ENCODE measurements around the gene KDM4B.

The KDM4B gene

GRCh38 chr19:5131506-5132205 lies 162.7 kb downstream of the KDM4B start:
- Histone ChIP-seq H3K27ac (ENCODE audit: low read length) (no peak overlapping the region), H3K4me1 (ENCODE audit: insufficient read depth, low read length) (no peaks in the 10 kb centered on the region)
- peak; percentile 37 for DNase-seq

GRCh38 chr19:5132206-5132560 lies 163.3 kb downstream of the KDM4B start:
- Histone ChIP-seq H3K36me3 (ENCODE audit: insufficient read depth, low read length) (peaks cover 63% of the 10 kb centered on the region), H3K27me3 (ENCODE audit: insufficient read depth, low read length, poor library complexity) (no peaks in the 10 kb centered on the region), H3K4me2 (ENCODE audit: insufficient read depth, low read length) (no peak overlapping the region), H3K79me2 (ENCODE audit: insufficient read depth, low read length) (no peaks in the 10 kb centered on the region), H3K27ac (ENCODE audit: low read length) (no peak overlapping the region), H4K20me1 (ENCODE audit: insufficient read depth, low read length) (peaks cover 16% of the 10 kb centered on the region), H3K4me3 (ENCODE audit: low read depth in 1 of 2, low read length in 2 of 2) (no peak overlapping the region), H3K4me1 (ENCODE audit: insufficient read depth, low read length) (no peaks in the 10 kb centered on the region), H3K9me3 (ENCODE audit: insufficient read depth, low read length, severe bottlenecking) (no peaks in the 10 kb centered on the region), H2AFZ (ENCODE audit: low read depth, low read length) (no peak overlapping the region), H3K9ac (ENCODE audit: low read depth, low read length) (no peak overlapping the region)
- no peak for DNase-seq
- no peak for ATAC-seq (ENCODE audit: insufficient read depth, low read depth)
- TF ChIP-seq CTCF (IDR thresholded peaks at IDR 0.05; ENCODE audit: borderline replicate concordance, extremely low read depth, low read length, poor library complexity, severe bottlenecking) (no peak), EZH2 (IDR thresholded peaks at IDR 0.05; ENCODE audit: borderline replicate concordance, low read depth, low read length, severe bottlenecking) (no peak)

More at GRCh38 chr19:5131506-5132205, 162.7 kb downstream of the KDM4B start:
- peaks cover 18% of the 10 kb centered on the region for H4K20me1 ChIP-seq (ENCODE audit: insufficient read depth, low read length)
- H3K4me2 ChIP-seq (ENCODE audit: insufficient read depth, low read length) = no peak overlapping the region
- ATAC-seq (ENCODE audit: insufficient read depth, low read depth) = peak; percentile 57; the same call in 2 of the 3 replicates
- TF ChIP-seq EZH2 (IDR thresholded peaks at IDR 0.05; ENCODE audit: borderline replicate concordance, low read depth, low read length, severe bottlenecking) = no peak
- no peak for TF ChIP-seq CTCF (IDR thresholded peaks at IDR 0.05; ENCODE audit: borderline replicate concordance, extremely low read depth, low read length, poor library complexity, severe bottlenecking)
- H3K9me3 ChIP-seq (ENCODE audit: insufficient read depth, low read length, severe bottlenecking) = no peaks in the 10 kb centered on the region
- H3K36me3 ChIP-seq (ENCODE audit: insufficient read depth, low read length) = peaks cover 58% of the 10 kb centered on the region
- no peaks in the 10 kb centered on the region for H3K27me3 ChIP-seq (ENCODE audit: insufficient read depth, low read length, poor library complexity)
- H3K9ac ChIP-seq (ENCODE audit: low read depth, low read length) = no peak overlapping the region
- H3K4me3 ChIP-seq (ENCODE audit: low read depth in 1 of 2, low read length in 2 of 2) = no peak overlapping the region
- H2AFZ ChIP-seq (ENCODE audit: low read depth, low read length) = no peak overlapping the region
- no peaks in the 10 kb centered on the region for H3K79me2 ChIP-seq (ENCODE audit: insufficient read depth, low read length)

GRCh38 chr19:5132698-5133651 lies 164.1 kb downstream of the KDM4B start:
- H3K9ac ChIP-seq (ENCODE audit: low read depth, low read length) = no peak overlapping the region
- H3K36me3 ChIP-seq (ENCODE audit: insufficient read depth, low read length) = peaks cover 71% of the 10 kb centered on the region
- no peak overlapping the region for H2AFZ ChIP-seq (ENCODE audit: low read depth, low read length)
- H4K20me1 ChIP-seq (ENCODE audit: insufficient read depth, low read length) = peaks cover 16% of the 10 kb centered on the region
- H3K4me1 ChIP-seq (ENCODE audit: insufficient read depth, low read length) = no peaks in the 10 kb centered on the region
- H3K27ac ChIP-seq (ENCODE audit: low read length) = no peak overlapping the region
- H3K79me2 ChIP-seq (ENCODE audit: insufficient read depth, low read length) = no peaks in the 10 kb centered on the region
- no peak overlapping the region for H3K4me2 ChIP-seq (ENCODE audit: insufficient read depth, low read length)
- no peak for ATAC-seq (ENCODE audit: insufficient read depth, low read depth)
- no peak overlapping the region for H3K4me3 ChIP-seq (ENCODE audit: low read depth in 1 of 2, low read length in 2 of 2)
- no peak for DNase-seq
- no peak for TF ChIP-seq CTCF (IDR thresholded peaks at IDR 0.05; ENCODE audit: borderline replicate concordance, extremely low read depth, low read length, poor library complexity, severe bottlenecking)
- no peak for TF ChIP-seq EZH2 (IDR thresholded peaks at IDR 0.05; ENCODE audit: borderline replicate concordance, low read depth, low read length, severe bottlenecking)
- no peaks in the 10 kb centered on the region for H3K9me3 ChIP-seq (ENCODE audit: insufficient read depth, low read length, severe bottlenecking)
- H3K27me3 ChIP-seq (ENCODE audit: insufficient read depth, low read length, poor library complexity) = no peaks in the 10 kb centered on the region

Data from DND-41 (cell line).